ENCODE results near the gene TTLL11. TPM values are rescaled to one million over a fixed set of nuclear protein-coding genes. Genes with fewer than 3 reads are reported as not detected.

TTLL11 gene
- total and polyA plus RNA-seq, 7 experiments from 2014 or later: 3.0 to 8.6 (median 4.4) TPM

DNA sequence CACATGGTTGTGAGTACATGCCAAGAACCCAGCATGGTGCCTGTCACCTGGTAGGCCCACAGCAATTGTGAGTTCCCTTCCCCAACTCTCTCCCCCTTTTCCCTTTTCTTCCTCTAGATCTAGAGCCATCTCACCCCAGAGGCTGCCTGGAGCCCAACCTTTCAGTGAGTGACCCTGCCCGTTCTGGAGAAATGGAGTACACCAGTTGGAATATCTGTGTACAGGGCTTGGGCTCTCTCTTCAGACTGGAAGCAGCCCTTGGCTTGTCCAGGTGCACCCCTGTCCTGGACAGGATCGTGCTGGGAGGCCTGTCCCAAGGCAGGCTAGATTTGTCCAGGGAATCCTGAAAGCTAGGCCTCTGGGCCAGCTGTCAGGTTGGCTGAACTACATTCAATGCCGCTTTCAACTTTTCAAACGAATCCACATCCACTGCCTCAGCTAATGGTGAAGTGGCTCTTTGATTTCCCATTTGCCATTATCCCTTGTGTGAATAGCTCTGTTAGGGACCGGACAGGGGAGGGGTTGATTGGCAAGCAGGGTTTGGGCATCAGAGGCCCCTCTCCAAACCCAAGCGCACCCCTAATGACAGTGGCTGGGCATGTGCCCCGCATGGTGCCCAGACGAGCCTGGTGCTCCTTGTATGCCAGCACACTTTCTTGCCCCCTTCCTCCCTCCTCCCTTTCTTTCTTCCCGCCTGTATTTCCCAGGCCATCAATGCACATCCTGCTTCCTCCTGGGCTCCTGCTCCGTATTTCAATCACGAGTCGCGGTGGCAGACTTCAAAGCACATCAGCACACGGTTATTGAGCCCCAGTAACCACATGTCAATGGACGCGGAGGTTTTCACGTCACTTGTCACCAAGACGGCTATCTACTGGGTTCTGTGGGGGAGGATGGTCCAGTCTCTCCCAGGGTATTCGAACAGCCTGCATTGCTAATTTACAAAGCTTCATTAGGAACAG lies 230.5 kb downstream of the TTLL11 start:
- Histone ChIP-seq H3K9me3 (ENCODE audit: control insufficient read depth in 2 of 3, low read length in 3 of 3) (no peaks in the 10 kb centered on the region), H3K27ac (ENCODE audit: low read depth, low read length) (no peak overlapping the region), H3K36me3 (ENCODE audit: control insufficient read depth in 2 of 3, insufficient read depth in 3 of 3, low read length in 3 of 3) (no peaks in the 10 kb centered on the region), H3K4me1 (ENCODE audit: control insufficient read depth in 2 of 2, insufficient read depth in 2 of 2, low read length in 2 of 2) (no peaks in the 10 kb centered on the region), H3K27me3 (ENCODE audit: control insufficient read depth in 2 of 2, insufficient read depth in 2 of 2, low read length in 2 of 2) (peaks cover 0 to 4% of the 10 kb centered on the region in 2 donors), H3K4me3 (ENCODE audit: low read length) (no peak overlapping the region)
- intact Hi-C loops (cut with micrococcal nuclease): no loop called here
- H3K9me3 Mint-ChIP-seq: no peaks in the 10 kb centered on the region
- ATAC-seq (no peak), DNase-seq (no peak)
- H3K4me3 Mint-ChIP-seq: no peak overlapping the region
- H3K36me3 Mint-ChIP-seq: peaks cover 0 to 3% (median 0%) of the 10 kb centered on the region in 5 donors
- POLR2A ChIA-PET: no interaction called here
- no peak overlapping the region for H3K27ac Mint-ChIP-seq
- no peaks in the 10 kb centered on the region for H3K4me1 Mint-ChIP-seq
- no peaks in the 10 kb centered on the region for H3K27me3 Mint-ChIP-seq
- CTCF ChIA-PET: no interaction called here

DNA sequence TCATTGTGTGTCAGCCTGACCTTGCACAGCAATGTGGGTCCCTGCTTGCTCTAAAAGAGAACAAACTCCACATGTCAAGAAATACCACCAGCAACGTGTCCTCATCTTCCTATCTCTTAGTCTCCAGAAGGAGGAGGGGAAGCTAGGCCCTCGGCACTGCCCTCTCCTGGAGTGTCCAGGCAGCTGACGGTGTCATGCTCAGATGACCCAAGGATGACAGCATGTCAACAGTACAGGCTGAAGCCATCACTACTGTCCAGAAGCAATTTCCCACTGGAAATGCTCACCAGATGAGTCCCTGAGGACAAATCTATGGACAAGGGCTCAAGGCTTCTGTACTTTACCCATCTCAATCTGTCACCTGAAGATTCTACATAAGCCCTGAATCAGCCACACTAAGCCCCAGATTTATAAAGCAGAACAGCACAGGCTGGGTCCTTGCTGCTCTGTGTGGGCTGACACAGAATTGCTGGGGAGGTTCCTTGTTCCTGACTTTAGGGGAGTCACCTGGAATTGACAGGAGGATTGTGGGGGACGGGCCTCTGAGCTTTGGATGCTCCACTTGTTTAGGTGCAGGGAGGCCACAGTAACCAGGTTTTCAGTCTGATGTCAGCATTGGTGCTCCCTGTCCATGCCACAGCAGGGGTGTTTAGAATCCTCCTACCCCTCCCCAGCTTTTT lies 231.5 kb downstream of the TTLL11 start:
- H3K27me3 Mint-ChIP-seq: no peaks in the 10 kb centered on the region
- CTCF ChIA-PET: no interaction called here
- H3K27me3 ChIP-seq (ENCODE audit: control insufficient read depth in 2 of 2, insufficient read depth in 2 of 2, low read length in 2 of 2): peaks cover 0 to 4% of the 10 kb centered on the region in 2 donors
- intact Hi-C loops (cut with micrococcal nuclease): no loop called here
- H3K4me1 ChIP-seq (ENCODE audit: control insufficient read depth in 2 of 2, insufficient read depth in 2 of 2, low read length in 2 of 2): no peaks in the 10 kb centered on the region
- no peaks in the 10 kb centered on the region for H3K9me3 ChIP-seq (ENCODE audit: control insufficient read depth in 2 of 3, low read length in 3 of 3)
- peaks cover 0 to 3% (median 0%) of the 10 kb centered on the region in 5 donors for H3K36me3 Mint-ChIP-seq
- no peaks in the 10 kb centered on the region for H3K9me3 Mint-ChIP-seq
- ATAC-seq (no peak), DNase-seq (no peak)
- no peaks in the 10 kb centered on the region for H3K4me1 Mint-ChIP-seq
- POLR2A ChIA-PET: no interaction called here
- H3K4me3 Mint-ChIP-seq: no peak overlapping the region
- no peaks in the 10 kb centered on the region for H3K36me3 ChIP-seq (ENCODE audit: control insufficient read depth in 2 of 3, insufficient read depth in 3 of 3, low read length in 3 of 3)
- no peak overlapping the region for H3K27ac ChIP-seq (ENCODE audit: low read depth, low read length)
- no peak overlapping the region for H3K27ac Mint-ChIP-seq
- H3K4me3 ChIP-seq (ENCODE audit: low read length): no peak overlapping the region

DNA sequence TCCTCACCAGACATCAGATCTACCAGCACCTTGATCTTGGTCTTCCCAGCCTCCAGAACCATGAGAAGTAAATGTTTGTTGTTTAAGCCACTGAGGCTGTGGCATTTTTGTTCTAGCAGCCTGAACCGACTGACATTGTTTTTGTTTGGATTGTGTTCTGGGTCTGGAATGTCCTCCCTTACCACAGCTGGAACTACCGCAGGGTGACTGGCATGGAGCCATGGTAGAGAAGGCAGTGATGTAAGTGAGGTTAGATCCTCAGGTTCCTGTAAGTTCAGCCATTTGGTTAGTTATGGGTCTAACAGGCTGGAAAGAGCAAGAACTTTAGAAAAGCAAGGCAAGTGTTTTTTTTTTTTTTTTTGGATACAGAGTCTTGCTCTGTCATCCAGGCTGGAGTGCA lies 232.4 kb downstream of the TTLL11 start:
- Histone ChIP-seq H3K4me1 (ENCODE audit: control insufficient read depth in 2 of 2, insufficient read depth in 2 of 2, low read length in 2 of 2) (no peaks in the 10 kb centered on the region), H3K9me3 (ENCODE audit: control insufficient read depth in 2 of 3, low read length in 3 of 3) (no peaks in the 10 kb centered on the region), H3K27ac (ENCODE audit: low read depth, low read length) (no peak overlapping the region), H3K27me3 (ENCODE audit: control insufficient read depth in 2 of 2, insufficient read depth in 2 of 2, low read length in 2 of 2) (peaks cover 0 to 4% of the 10 kb centered on the region in 2 donors), H3K4me3 (ENCODE audit: low read length) (no peak overlapping the region), H3K36me3 (ENCODE audit: control insufficient read depth in 2 of 3, insufficient read depth in 3 of 3, low read length in 3 of 3) (no peaks in the 10 kb centered on the region)
- H3K36me3 Mint-ChIP-seq: no peaks in the 10 kb centered on the region
- ATAC-seq (no peak), DNase-seq (no peak)
- POLR2A ChIA-PET: no interaction called here
- H3K4me1 Mint-ChIP-seq: no peaks in the 10 kb centered on the region
- CTCF ChIA-PET: no interaction called here
- intact Hi-C loops (cut with micrococcal nuclease): no loop called here
- no peaks in the 10 kb centered on the region for H3K9me3 Mint-ChIP-seq
- no peak overlapping the region for H3K4me3 Mint-ChIP-seq
- H3K27ac Mint-ChIP-seq: no peak overlapping the region
- no peaks in the 10 kb centered on the region for H3K27me3 Mint-ChIP-seq

DNA sequence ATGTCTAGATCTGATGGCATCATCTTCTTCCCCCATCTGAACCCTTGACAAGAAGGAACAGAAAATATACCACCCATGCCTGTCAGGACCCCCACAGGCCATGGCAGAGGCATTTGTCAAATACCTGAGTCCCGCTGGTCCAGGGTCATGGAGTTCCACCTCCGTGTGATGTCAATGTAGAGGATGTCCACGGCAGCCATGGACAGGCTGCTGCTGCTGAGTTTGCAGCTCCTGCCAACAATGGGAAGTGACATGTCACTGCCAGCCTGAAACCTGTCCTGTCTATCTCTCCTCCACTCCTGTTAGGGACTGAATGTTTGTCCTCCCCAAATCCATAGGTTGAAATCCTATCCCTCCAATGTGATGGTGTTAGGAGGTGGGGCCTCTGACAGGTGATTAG lies 232.9 kb downstream of the TTLL11 start:
- DNase-seq (no peak), ATAC-seq (no peak)
- Histone ChIP-seq H3K4me3 (ENCODE audit: low read length) (no peak overlapping the region), H3K4me1 (ENCODE audit: control insufficient read depth in 2 of 2, insufficient read depth in 2 of 2, low read length in 2 of 2) (no peaks in the 10 kb centered on the region), H3K36me3 (ENCODE audit: control insufficient read depth in 2 of 3, insufficient read depth in 3 of 3, low read length in 3 of 3) (no peaks in the 10 kb centered on the region), H3K27ac (ENCODE audit: low read depth, low read length) (no peak overlapping the region), H3K9me3 (ENCODE audit: control insufficient read depth in 2 of 3, low read length in 3 of 3) (no peaks in the 10 kb centered on the region), H3K27me3 (ENCODE audit: control insufficient read depth in 2 of 2, insufficient read depth in 2 of 2, low read length in 2 of 2) (peaks cover 0 to 4% of the 10 kb centered on the region in 2 donors)
- H3K36me3 Mint-ChIP-seq: no peaks in the 10 kb centered on the region
- no peak overlapping the region for H3K4me3 Mint-ChIP-seq
- no peaks in the 10 kb centered on the region for H3K4me1 Mint-ChIP-seq
- no peak overlapping the region for H3K27ac Mint-ChIP-seq
- ChIA-PET CTCF (no interaction called here), POLR2A (no interaction called here)
- H3K27me3 Mint-ChIP-seq: no peaks in the 10 kb centered on the region
- intact Hi-C loops (cut with micrococcal nuclease): no loop called here
- H3K9me3 Mint-ChIP-seq: no peaks in the 10 kb centered on the region

DNA sequence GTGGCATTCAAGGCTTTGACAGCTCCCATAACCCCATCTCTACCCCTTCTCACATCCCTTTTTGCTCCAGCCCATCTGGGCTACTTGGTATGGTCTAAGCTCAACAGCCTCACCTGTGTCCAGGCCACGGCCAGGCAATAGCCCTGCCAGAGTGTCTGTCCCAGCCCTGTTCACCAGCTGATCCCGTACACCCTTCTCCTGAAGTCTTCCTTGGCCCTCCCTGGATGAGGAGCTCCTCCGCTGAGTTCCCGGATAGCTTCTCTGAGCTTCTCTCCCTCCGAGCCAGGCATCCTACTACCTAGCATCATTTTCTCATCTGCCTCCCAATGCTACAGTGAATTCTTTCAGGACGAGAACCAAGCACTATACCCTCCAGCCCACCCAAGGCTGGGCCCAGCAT lies 233.5 kb downstream of the TTLL11 start:
- DNase-seq: no peak
- H3K4me1 ChIP-seq (ENCODE audit: control insufficient read depth in 2 of 2, insufficient read depth in 2 of 2, low read length in 2 of 2): no peaks in the 10 kb centered on the region
- Mint-ChIP-seq H3K27ac (peak overlapping the region in 1 of 9 donors; percentile 25), H3K4me1 (no peaks in the 10 kb centered on the region), H3K4me3 (no peak overlapping the region), H3K27me3 (no peaks in the 10 kb centered on the region), H3K36me3 (no peaks in the 10 kb centered on the region), H3K9me3 (no peaks in the 10 kb centered on the region)
- H3K27ac ChIP-seq (ENCODE audit: low read depth, low read length): no peak overlapping the region
- peaks cover 0 to 4% of the 10 kb centered on the region in 2 donors for H3K27me3 ChIP-seq (ENCODE audit: control insufficient read depth in 2 of 2, insufficient read depth in 2 of 2, low read length in 2 of 2)
- H3K9me3 ChIP-seq (ENCODE audit: control insufficient read depth in 2 of 3, low read length in 3 of 3): no peaks in the 10 kb centered on the region
- no peaks in the 10 kb centered on the region for H3K36me3 ChIP-seq (ENCODE audit: control insufficient read depth in 2 of 3, insufficient read depth in 3 of 3, low read length in 3 of 3)
- intact Hi-C loops (cut with micrococcal nuclease): no loop called here
- ChIA-PET POLR2A (no interaction called here), CTCF (no interaction called here)
- no peak for ATAC-seq
- no peak overlapping the region for H3K4me3 ChIP-seq (ENCODE audit: low read length)

DNA sequence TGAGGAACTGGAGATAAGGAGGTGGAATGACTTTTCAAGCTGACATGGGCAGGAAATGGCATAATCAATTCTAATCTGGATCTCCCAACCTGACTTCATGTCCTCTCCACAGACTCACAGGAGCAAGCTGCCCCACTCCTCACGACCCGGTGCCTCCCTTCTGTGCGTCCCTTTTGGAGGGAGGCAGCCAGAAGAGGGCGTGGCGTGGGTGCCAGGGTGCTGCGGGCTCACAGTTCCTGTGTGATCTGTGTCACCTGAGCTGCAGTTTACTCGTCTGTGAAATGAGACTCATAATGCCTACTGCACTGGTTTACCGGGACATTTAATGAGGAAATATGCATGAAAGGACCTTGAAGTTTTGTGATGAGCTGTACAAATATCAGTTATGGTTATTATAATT lies 234.3 kb downstream of the TTLL11 start:
- Histone ChIP-seq H3K36me3 (ENCODE audit: control insufficient read depth in 2 of 3, insufficient read depth in 3 of 3, low read length in 3 of 3) (no peaks in the 10 kb centered on the region), H3K27ac (ENCODE audit: low read depth, low read length) (no peak overlapping the region), H3K4me1 (ENCODE audit: control insufficient read depth in 2 of 2, insufficient read depth in 2 of 2, low read length in 2 of 2) (no peaks in the 10 kb centered on the region), H3K9me3 (ENCODE audit: control insufficient read depth in 2 of 3, low read length in 3 of 3) (no peaks in the 10 kb centered on the region), H3K4me3 (ENCODE audit: low read length) (no peak overlapping the region), H3K27me3 (ENCODE audit: control insufficient read depth in 2 of 2, insufficient read depth in 2 of 2, low read length in 2 of 2) (peaks cover 0 to 4% of the 10 kb centered on the region in 2 donors)
- ATAC-seq (no peak), DNase-seq (no peak)
- Mint-ChIP-seq H3K36me3 (peaks cover 0 to 3% (median 0%) of the 10 kb centered on the region in 5 donors), H3K9me3 (no peaks in the 10 kb centered on the region), H3K27me3 (no peaks in the 10 kb centered on the region), H3K4me1 (no peaks in the 10 kb centered on the region), H3K27ac (peak overlapping the region in 1 of 9 donors; percentile 38), H3K4me3 (no peak overlapping the region)
- intact Hi-C loops (cut with micrococcal nuclease): no loop called here
- ChIA-PET POLR2A (no interaction called here), CTCF (no interaction called here)

DNA sequence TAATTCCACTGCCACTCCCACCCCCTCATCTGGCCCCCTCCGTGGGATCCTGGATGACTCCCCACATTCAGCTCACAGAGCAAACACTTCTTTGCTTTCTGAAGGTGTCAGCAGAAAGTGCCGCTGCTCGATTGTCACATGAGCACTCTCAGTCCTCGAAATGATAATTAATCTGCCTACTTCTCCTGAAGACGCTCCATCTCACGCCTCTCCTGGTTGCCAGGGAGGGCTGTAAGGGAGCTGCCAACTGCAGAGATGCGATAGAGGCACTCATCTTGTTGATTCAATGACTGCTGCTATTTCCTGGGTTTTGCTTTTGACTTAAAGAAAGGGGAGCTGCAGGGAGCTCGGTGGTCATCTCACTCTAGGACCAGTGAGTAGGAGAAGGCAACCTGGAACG lies 235.2 kb downstream of the TTLL11 start:
- Mint-ChIP-seq H3K4me1 (no peaks in the 10 kb centered on the region), H3K27me3 (no peaks in the 10 kb centered on the region), H3K4me3 (no peak overlapping the region), H3K36me3 (peaks cover 0 to 4% (median 0%) of the 10 kb centered on the region in 5 donors), H3K27ac (no peak overlapping the region), H3K9me3 (no peaks in the 10 kb centered on the region)
- Histone ChIP-seq H3K4me3 (ENCODE audit: low read length) (no peak overlapping the region), H3K27me3 (ENCODE audit: control insufficient read depth in 2 of 2, insufficient read depth in 2 of 2, low read length in 2 of 2) (no peaks in the 10 kb centered on the region), H3K36me3 (ENCODE audit: control insufficient read depth in 2 of 3, insufficient read depth in 3 of 3, low read length in 3 of 3) (no peaks in the 10 kb centered on the region), H3K27ac (ENCODE audit: low read depth, low read length) (no peak overlapping the region), H3K9me3 (ENCODE audit: control insufficient read depth in 2 of 3, low read length in 3 of 3) (no peaks in the 10 kb centered on the region), H3K4me1 (ENCODE audit: control insufficient read depth in 2 of 2, insufficient read depth in 2 of 2, low read length in 2 of 2) (no peaks in the 10 kb centered on the region)
- DNase-seq: no peak
- ATAC-seq: no peak
- CTCF ChIA-PET: no interaction called here
- POLR2A ChIA-PET: no interaction called here
- intact Hi-C loops (cut with micrococcal nuclease): no loop called here

Data from naive thymus-derived CD4-positive, alpha-beta T cell (primary cell).